ENCODE measurements around the gene RNF112.

- TF ChIP-seq, protein P1, sequence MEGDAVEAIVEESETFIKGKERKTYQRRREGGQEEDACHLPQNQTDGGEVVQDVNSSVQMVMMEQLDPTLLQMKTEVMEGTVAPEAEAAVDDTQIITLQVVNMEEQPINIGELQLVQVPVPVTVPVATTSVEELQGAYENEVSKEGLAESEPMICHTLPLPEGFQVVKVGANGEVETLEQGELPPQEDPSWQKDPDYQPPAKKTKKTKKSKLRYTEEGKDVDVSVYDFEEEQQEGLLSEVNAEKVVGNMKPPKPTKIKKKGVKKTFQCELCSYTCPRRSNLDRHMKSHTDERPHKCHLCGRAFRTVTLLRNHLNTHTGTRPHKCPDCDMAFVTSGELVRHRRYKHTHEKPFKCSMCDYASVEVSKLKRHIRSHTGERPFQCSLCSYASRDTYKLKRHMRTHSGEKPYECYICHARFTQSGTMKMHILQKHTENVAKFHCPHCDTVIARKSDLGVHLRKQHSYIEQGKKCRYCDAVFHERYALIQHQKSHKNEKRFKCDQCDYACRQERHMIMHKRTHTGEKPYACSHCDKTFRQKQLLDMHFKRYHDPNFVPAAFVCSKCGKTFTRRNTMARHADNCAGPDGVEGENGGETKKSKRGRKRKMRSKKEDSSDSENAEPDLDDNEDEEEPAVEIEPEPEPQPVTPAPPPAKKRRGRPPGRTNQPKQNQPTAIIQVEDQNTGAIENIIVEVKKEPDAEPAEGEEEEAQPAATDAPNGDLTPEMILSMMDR (IDR thresholded peaks at IDR 0.05) = peak in 2 of 5 experiments; percentile 19 to 23
- no peak for TF ChIP-seq POLR2A (IDR thresholded peaks at IDR 0.05)
These were observed 37.6 kb downstream of the RNF112 start for GRCh38 chr17:19448341-19449268.

Measured in tibial nerve (tissue), 3 donors.